ENCODE data around the gene CGRRF1.
A peak's percentile ranks its signal among the peaks of the same experiment; 100 is the strongest.

Gene CGRRF1, protein sequence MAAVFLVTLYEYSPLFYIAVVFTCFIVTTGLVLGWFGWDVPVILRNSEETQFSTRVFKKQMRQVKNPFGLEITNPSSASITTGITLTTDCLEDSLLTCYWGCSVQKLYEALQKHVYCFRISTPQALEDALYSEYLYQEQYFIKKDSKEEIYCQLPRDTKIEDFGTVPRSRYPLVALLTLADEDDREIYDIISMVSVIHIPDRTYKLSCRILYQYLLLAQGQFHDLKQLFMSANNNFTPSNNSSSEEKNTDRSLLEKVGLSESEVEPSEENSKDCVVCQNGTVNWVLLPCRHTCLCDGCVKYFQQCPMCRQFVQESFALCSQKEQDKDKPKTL

DNA sequence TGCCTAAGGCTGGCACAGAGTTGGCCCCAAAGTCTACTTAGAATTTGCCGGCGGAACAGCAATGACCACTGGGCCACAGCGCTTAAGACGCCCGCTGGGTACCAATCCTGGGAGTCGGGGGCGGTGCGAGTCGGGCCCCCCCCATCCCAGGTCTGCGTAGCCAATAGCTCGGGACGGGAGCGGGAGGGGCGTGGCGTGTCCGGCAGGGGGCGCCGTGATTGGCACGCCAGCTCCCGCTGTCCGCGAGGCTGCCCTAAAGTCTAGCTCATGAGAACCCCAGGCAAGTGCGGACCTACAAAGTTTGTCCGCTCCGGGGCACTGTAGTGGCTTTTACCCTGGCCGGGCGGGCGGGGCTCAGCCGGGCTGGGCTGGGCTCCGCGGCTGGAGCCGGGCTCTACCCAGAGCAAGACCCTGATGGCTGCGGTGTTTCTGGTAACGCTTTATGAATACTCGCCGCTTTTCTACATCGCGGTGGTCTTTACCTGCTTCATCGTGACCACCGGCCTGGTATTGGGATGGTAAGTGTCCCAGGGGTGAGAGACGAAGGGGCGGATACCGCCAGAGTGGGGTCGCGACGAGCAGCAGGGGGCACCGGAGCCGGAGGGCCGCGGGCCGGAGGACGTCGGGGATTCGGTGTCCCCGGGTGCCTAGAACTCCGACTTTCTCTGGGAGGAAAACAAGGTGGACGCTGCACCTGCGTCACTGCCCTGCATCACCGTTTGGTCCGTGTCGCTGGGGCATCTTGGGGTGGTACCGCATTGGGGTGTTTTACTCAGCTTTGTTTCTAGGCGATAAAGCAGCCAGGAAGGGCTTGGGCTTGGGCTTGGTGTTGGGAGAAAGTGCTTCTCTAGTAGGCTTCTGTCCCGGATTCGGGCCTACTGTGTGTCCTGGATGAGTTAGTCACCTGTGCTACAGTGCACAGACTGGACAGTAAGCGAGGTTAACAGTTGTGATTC, at the start of gene CGRRF1:
Gene CGRRF1, plus strand, starts transcription at position 361 of the 956 bp plus-strand sequence. Its CDS starts 54 bp downstream, at position 415.
- peak; percentile 94 to 97 for DNase-seq (ENCODE audit: low read depth in 2 of 2)

DNA sequence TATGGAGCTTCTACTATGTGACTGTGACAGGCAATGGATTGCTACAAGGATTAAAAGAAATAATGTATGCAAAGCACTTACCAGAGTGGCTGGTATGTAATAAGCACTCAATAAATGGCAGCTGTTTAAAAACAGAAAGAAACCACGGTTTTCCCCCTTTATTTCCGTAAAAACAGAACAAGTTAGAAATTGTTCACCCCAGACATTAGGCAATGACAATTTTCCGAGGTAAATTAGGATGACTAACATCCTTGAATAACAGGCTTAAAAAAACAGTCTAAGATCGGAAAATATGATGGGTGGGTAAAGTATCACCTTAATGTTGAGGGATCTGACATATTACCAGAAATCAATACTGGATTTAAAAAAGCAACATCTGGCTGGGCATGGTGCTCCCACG, 47.7 kb upstream of the CGRRF1 start:
- DNase-seq (ENCODE audit: low read depth in 2 of 2), result no peak

DNA sequence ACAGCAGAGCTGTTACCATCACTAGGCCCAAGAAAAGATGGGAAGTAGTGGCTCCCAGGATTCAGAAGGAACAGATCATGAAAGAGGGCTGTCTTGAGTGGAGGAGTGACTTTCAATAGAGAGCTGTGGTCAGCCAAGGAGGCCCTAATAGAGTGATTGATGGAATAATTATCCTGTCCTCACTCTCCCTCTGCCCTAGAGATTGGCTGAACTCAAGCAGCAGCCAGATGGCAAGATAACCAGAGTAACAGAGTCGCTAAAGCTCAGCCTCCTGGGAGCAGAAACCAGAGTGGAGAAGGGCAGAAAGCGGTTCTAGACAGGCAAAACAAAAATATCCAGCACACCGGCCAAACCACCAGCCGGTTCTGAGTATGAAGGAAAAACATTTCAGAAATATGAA, 44.1 kb upstream of the CGRRF1 start:
- DNase-seq (ENCODE audit: low read depth in 2 of 2), result no peak

DNA sequence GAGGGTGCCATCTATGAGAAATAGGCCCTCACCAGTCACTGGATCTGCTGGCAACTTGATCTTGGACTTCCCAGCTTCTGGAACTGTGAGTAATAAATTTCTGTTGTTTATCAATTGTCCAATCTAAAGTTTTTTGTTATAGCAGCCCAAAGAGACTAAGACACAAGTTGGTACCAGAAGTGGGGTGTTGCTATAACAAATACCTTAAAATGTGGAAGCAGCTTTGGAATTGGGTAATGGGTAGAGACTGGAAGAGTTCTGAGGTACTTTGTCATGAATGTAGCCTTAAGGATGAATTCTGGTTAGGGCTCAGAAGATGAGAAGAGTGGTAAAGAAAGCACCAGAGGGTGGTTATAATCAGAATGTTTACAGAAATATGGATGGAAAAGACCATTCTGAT, 42.4 kb upstream of the CGRRF1 start:
- no peak for DNase-seq (ENCODE audit: low read depth in 2 of 2)

DNA sequence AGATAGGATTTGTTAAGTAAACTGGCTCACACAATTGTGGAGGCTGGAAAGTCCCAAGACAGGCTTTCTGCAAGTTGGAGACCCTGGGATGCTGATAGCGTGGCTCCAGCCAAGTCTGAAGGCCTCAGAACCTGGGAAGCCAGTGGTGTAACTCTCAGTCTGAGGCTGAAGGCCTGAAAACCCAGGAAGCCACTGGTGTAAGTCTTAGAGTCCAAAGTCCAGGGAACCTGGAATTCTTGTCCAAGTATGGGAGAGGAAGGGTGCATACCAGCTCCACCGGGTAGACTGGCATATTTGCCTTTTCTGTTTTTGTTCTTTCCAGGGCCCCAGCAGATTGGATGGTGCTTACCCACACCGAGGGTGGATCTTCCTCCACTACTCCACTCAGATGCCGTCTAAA, 39.0 kb upstream of the CGRRF1 start:
- DNase-seq (ENCODE audit: low read depth in 2 of 2), result no peak

DNA sequence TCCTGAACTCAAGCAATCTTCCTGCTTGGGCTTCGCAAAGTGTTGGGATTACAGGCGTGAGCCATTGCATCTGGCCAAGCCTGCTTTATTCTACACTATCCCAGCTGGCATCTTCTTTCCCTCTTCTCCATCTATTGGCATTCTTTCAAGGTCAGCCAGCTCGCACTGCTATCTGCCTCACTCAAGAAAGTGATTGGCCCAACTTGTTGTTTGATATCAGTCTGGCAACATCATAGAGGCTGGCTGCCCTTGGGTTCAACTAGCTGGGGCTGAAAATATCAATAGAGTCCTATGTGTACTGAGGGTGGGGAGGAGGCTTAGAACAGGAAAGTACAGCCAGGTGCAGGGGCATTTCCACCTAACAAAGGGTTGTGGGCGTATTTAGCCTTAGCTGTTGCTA, 38.1 kb upstream of the CGRRF1 start:
- no peak for DNase-seq (ENCODE audit: low read depth in 2 of 2)

DNA sequence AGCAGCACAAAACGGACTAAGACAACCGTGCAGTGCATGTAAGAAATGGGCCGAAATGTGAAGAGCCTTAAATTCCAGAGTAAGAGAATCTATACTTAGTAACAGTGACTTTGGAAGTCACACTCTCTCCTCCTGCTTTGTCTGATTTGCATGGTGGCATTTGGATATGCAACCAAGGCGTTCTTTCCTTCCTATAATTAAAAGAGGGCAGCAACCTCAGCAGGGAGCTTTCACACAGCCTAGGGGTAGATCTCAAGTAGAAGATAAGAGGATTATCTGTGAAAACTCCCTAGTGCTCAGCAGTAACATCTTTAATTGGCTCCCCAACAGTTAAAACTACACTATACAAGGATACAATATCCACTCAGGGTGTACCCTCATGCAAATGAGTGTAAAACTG, 37.4 kb upstream of the CGRRF1 start:
- no peak for DNase-seq (ENCODE audit: low read depth in 2 of 2)

DNA sequence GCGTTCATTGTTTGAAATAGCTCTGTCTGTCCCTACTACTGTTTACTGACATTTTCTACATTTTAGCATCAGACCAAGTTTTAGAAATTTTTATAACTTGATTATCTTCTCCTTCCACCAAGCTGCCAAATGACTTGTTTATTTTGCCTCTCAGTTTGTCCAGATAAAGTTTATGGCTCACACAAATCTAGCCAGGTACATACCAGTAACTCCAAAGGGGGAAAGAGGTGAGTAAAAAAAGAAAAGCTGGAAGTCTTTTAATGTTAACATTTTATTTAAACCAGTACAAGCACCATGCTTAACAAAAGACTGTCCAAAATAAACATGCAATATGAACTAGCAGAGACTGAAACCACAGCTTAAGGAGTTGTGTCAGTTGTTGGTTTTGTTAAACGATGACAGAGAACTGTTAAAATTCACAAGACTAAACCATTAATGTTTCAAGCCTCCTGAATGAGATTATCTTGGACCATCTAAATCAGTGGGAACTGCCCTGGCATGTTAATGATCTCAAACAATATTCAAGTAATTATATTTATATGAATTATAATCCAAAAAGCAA, 35.4 kb upstream of the CGRRF1 start:
- no peak for DNase-seq (ENCODE audit: low read depth in 2 of 2)

DNA sequence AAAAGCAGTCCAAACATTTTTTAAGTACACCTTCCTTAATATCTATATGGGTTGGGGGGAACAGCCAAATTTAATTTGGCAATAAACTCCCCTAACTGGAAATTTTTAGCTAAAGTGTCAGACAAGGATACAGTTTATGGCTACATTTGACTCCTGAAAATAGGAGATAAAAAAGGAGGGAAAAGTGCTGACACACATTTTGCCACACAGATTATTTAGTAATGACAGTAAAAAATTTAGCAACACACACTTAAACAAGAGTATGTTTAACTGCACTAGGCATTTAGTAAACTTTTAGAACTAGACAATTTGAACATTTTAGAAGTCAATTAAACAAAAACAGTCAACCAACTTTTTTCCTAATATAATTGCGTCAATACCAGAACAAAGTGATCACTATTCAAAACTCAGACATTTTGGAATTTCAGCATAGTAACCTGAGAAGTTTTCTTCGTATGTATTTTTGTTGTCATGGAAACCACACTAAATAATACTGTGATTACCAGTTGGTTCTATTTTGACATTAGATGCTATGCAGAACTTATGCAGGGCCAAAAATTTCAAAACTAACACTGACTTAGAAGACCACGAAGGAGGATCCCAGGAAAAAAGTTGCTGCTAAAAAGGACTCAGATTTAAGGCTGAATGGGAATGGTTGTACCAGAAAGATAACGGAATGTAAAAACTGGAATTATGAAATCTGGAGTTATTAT, 34.4 kb upstream of the CGRRF1 start:
- DNase-seq (ENCODE audit: low read depth in 2 of 2), result no peak

DNA sequence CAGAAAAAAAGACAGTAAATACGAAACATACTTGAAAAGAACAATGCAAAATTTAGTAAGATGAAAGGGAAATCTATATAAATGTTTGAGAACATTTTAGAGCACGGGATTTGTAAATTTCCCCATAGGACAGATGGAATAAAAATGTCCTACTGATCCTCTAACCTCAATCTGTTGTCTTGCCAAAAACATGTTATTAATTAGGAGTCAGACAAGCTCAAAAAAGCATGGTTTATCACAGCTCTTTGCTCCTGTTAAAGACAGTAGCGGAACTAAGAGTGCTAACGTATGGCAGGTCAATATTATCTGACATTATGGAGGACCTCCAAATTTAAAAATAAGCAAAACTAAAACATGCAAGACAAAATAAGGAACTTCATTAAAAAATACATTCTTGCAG, 33.8 kb upstream of the CGRRF1 start:
- no peak for DNase-seq (ENCODE audit: low read depth in 2 of 2)

DNA sequence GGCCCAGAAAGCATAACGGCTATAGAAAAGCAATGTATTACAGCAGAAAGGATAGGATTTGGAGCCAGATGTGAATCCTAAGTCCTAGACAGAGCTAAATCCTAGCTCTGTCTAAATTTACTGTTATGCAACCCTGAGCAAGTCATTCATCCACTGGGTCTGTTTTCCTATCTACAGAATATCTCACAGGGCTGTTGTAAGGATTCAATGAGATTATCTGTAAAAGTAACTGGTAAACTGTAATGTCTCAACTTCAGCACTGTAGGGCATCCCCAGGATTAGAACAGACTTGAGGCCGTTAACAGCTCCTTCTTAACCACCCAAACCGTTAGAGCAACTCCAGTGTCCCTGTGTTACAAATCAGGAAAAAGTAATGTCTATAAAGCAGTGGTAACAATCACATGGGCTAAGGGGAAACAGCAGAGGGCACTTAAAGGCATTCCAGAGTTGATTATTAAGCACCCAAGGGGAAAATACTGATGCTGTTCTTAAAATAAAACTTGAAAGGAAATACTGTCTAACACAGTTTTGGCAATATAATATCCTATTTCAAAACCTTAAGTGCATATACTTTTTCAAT, 31.0 kb upstream of the CGRRF1 start:
- DNase-seq (ENCODE audit: low read depth in 2 of 2), result no peak

DNA sequence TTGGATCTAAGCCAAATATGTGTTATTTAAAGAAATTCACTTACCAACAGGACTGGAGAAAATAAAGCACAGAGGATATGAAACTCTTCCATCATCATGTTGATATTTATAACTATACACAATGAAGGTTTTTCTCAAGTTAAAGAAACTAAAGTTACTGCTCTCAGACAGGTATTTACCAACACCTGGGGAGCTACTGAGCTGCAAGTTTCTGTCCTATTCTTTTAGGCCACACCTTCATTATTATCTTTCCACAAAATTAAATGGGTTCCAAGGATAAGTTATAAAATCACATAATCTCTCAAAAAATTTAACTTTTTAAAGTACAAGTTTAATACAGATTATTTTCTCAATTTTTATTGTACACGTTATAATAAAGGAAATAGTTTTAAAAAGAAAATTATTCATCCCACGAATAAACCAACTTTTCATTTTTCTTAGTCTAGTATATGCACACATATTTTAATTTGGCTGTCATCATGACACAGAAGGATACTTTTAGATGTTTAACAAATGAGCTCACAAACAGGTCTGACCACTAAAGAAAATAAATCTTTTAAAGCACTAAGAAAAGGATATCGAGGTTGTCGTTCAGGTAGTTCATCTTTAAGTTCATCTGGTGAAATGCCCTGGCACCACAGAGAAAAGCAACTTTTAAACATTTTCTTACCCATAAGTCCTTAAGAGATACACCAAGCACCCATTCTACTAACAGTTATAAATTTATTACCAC, 28.7 kb upstream of the CGRRF1 start:
- DNase-seq (ENCODE audit: low read depth in 2 of 2), result no peak

DNA sequence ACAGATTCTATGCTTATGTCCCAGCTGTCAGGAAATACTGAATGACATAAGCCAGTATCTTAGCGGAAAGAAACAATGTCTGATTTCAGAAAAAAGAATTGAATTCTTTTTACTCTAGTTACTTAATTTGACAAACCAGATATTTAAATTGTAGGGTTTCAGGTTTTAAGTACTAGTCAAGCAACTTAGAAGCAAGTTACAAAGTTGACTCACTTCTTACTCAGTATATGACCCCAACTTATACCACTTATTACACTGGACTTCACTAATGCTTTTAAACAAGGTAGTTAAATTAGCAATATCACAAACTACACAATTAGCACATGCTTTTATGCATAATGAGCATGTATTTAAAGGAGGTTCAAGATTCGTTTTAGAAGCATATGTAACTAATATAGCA, 28.0 kb upstream of the CGRRF1 start:
- no peak for DNase-seq (ENCODE audit: low read depth in 2 of 2)

DNA sequence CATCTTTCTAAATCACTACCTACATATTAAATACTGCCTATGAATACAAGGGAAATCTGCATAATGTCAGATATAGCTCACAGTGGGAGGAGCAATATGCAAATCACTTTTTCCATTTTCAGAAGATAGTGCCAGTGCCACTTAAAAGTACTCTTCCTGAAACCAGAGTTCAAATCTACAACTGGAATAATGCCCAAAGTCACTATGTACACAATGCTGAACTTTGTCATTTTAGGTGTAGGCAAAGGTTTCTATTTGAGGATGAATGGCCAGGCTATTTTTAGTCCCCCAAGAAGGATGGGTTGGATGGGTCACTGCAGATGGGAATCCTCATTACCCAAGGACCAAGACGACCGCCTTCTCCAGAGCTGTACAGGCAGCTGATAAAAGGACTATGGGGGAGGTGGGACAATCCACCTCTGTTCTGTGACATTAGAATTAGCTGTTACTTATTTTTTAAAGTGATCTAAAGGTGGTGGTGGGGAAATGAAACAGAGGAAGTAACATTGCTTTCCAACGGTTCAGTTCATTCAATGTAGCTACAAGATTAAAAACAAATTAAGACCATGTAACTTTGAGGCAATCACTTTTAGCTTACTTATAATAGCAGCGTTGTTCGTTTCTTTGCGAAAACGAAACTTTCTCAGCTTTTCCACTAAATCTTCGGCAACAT, 26.5 kb upstream of the CGRRF1 start:
- no peak for DNase-seq (ENCODE audit: low read depth in 2 of 2)

DNA sequence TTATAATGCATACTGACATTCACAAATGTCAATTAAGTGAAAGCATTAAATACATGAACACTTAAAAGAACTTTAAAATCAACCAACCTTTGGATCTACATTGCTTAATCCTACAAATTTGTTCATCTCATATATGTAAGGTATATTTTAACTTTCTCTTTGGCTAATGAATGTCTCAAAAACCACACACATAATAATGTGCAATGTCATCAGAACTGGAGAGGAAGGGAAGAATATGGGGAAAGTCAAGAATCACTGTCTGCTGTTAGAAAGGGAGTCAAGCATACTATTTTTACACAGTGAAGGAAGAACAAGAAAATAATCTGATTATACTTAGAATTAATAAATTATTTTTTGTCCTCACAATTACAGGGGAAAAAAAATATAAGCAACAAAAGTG, 25.9 kb upstream of the CGRRF1 start:
- no peak for DNase-seq (ENCODE audit: low read depth in 2 of 2)

DNA sequence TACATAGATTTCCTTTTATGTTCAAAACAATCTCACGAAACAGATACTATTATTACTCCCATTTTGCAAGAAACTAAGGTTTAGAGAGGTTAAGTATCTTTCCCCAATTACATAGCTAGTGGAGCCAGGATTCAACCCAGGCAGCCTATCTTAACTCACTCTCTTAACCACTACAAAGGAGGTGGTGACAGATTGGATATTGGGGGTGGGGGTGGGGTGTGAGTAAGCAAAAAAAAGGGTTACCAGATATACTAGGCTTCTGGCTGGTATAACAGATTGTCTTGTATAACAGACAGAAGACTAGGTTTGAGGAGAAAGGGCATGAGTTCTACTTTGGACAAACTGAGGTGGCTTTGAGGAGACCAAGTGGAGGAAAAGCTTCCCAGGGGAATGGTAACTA, 23.0 kb upstream of the CGRRF1 start:
- DNase-seq (ENCODE audit: low read depth in 2 of 2), result no peak

DNA sequence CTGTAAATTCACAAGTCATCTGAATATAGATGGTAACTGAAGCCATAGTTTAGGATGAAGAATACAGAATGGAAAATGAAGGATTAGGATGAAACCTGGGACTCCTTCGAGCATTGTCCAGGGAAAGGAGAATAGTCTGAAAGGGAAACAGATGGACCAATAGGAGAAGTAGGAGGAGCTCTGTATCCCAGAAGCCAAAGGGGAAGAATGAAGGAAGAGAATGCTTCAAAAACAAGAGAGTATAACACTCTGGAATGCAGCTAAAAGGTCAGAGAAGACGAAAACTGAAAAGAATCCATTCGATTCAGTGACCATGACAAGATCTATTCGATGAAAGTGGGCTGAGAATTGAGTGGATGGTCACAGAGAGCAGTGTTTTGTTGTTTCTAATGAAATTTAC, 21.9 kb upstream of the CGRRF1 start:
- DNase-seq (ENCODE audit: low read depth in 2 of 2), result no peak

DNA sequence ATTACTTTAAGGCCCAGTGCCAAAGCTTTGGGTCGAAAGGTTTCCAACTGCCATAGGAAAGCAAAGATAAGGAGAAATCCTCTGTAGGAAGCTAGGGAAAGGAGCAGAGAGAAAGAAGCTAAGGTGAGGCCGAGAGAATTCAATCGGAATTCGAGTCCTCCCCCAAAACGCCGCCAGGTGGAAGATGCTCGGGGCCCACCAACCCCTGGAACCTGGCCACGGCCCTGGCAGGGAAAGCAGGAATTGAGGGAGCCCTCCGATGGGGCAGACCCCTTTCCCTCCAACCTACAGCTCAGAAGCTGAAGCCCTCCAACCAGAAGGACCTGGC, 21.4 kb upstream of the CGRRF1 start:
- DNase-seq (ENCODE audit: low read depth in 2 of 2), result peak in 1 of 2 donors; percentile 11

DNA sequence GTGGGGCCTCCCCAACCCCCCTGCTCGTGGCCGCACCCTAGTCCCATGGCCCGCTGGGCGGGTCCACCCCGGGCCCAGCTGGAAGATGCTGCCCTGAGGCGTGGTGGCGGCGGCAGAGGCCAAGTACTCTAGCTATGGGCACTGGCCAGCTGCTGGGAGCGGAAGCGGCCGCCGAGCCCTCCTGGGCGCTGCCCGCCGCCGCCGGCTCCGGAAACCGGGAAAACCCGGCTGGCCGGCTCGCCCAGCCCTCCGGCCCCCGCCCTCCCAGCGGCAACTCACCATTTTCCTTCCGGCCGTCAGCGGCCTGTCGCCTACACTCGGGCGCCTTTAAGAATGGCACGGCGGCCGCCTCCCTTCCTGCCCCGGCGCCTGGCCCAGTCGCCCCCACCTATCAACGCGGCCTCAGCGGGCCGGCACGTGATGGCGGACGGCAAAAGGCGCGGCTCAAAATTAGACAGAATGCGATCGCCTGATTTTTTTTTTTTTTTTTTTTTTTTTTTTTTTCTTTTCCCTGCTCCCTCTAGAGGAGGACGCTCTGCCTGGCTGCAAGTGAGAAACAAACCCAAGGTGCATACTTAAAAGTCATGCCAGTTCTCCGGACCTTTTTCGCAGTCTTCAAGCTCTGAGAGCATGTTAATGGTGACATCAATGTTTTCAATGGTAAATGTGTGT, 20.9 kb upstream of the CGRRF1 start, which contains the start of gene GMFB:
Gene GMFB, minus strand, starts transcription at position 335 of the 672 bp plus-strand sequence. Its CDS starts 53 bp downstream, at position 282.
- DNase-seq (ENCODE audit: low read depth in 2 of 2), result peak; percentile 77 to 82

DNA sequence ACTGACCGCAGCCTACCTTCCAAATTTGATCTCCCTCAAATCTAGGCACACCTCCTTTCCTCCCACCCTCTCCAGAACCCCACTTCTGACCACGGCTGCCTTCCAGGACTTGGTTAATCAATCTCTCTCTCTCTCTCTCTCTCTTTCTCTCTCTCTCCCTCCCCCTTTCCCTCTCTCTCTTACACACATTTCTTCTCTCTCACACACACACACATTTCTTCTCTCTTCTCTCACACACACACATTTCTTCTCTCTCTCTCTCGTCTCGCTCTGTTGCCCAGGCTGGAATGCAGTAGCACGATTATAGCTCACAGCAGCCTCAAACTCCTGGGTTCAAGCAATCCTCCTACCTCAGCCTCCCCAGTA, 20.4 kb upstream of the CGRRF1 start:
- DNase-seq (ENCODE audit: low read depth in 2 of 2), result no peak
